IPS-NIHi7 (cell line): ENCODE results near the gene ADAMTSL3.

ENCODE experiments used
- DNase-seq: peaks from one replicate; pipeline ENCODE4 v3.0.0; 2012; ENCODE audit warnings: mixed read lengths; ENCODE audit errors: extremely low spot score

The ADAMTSL3 gene

DNA sequence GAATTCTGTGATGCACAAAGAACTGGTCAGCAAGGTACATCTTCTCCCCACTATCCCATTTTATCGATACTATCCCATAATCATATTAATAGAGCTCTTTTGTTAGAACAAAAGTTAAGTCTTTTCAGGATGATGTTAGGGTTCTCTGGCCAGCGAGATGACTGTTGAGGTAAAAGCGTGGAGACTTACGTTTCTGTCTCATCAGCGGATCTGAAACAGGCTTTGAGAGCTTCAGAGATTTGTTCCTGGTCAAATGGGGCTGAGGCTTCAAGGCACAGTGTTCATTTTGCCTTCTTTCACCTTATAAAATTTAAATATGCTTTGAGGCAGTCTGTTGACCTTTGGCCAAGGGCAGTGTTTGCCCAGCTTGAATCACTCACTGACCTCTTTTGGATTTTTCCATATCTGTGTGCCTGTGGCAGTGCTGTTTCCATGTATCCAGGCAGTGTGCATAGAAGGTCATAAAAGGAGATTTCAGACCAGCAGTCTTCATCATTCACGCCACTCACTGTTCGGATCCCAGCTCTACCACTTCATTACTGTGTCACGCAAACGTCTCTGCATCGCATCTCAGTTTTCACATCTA, 3.1 kb downstream of the ADAMTSL3 start:
- no peak for DNase-seq

DNA sequence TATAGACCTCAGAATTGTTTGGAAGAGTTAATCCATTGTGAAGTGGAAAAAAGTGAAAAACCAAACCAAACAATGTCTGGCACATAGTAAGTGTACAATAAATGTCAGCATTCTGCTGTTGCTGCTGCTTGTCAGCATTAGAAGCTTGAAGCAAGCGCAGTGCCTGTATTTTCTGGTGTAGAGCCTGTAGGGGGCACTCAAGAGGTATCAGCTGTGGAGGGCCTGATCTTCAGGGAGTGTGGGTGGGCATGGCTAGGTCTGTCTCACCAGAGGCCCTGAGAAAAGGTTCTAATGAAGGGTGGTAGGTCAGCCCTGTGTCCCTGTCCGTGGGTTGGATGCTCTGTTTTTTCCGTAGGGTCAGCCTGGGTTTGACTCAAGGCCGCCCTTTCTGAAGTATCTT, 3.6 kb downstream of the ADAMTSL3 start:
- DNase-seq = peak; percentile 77

DNA sequence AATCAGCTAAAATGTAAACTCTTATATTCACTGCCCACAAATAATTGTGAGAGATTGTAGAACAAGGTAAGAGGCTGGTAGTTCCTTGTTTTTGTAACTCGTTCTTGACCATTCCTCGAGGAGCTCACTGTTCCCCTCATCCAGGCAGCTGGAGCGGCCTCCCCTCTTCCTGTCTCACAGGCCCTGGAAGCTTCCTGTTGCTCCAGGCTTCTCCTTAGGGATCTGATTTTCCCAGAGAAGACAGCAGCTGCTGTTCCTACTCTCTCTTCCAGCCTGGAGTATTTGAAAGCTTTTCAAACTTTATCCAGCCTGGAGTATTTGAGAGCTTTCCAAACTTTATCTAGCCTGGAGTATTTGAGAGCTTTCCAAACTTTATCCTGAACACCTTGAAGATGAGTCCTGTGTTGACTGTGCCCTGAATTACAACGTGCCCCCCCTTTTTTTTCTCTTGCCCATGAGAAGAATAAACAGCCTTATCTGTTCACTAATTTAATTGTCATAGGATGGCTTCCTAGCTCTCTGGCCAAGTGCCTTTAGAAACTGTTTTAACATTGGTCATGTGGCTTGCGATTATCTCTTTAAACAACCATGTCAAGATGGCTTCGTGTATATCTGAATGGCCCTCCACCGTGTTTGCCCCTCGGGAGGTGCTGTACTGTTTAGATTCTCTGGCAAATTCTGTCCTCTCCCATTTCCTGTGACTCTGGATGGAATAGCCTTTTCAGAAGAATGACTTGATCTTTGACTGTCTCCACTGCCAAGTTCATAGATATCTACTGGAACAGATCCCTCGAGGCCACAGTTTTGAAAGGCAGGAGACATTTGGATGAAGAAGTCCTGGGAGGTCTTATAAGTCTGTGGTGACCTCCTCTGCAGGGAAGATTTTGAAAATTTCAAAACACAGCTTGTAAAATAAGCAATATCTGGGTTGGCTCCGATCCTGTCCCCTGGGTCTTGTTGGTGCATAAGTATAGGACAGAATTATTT, 4.8 kb downstream of the ADAMTSL3 start:
- DNase-seq = no peak

DNA sequence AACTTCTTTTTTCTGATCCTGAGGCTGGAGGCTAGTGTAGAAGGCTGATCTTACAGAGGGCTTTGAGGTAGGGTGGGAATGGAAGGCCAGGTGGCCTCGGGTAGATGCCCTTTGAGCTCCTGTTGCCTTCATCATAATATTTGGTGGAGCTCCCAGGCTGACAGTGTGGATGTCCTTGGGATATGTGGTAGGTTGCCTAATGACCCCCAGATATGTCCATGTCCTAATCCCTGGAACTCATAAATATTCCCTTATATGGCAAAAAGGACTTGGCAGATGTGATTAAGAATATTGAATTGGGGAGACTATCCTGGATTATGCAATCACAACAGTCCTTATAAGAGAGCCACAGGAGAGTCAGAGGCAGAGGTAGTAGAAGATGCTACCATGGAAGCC, 5.5 kb downstream of the ADAMTSL3 start:
- no peak for DNase-seq

DNA sequence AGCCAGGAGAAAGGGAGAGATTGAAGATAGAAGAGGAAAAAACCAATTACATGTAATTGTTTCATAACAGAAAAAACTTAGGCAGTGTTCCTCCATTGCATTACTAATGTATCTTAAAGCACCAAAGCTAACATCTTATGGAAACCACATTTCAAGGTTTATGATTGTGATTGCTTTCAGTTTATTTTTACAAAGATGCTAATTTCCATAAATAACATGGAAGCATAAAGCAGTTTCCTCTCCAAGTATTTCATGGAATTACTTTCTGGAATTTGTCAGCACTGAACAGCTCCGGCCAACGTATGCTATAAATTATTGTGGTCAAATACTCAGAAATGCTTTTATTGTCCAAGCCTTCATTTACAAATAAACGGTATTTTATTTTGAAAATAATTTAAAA, 11.6 kb downstream of the ADAMTSL3 start:
- DNase-seq = no peak

DNA sequence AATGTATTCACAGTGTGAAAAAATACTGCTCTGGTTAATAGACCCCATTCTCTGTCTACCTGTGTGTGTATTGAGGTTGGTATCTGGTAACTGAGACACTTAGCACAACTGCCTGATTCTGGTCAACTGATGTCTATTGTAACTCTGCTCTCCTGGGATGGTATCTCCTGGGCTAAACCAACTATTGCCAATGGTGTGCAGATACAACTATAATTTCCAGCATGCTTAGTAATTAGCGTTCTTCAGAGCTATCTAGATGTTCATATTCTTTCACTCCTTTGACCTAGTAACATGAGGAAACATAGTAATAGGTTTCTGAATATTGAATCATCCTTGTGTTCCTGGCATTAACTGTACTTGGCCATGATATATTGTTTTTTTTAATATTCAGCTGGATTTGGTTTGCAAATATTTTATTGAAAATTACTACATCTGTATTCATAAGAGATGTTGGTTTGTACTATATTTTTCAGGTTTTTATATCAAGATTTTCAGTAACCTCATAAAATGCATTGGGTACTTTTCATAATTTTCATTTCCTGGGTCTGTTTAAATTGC, 16.8 kb downstream of the ADAMTSL3 start:
- DNase-seq = no peak

DNA sequence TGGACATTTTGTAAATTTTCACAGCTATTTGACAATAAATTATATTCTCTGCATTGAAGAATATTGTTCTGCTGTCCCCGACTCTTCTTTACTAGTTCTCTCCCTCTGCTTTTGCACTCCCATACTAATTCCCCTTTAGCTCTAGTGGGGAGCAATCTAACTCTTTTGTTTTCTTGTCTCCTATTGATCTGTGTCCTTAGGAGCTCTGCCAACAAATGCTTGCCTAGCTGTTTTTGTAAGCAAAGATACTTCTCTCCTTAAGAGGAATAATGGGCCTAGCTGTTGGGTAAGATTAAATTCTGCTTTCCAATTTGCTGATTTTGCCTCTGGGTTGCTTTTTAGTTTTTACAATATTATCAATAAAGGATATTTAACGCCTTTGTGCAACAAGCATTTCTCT, 17.7 kb downstream of the ADAMTSL3 start:
- DNase-seq = no peak

DNA sequence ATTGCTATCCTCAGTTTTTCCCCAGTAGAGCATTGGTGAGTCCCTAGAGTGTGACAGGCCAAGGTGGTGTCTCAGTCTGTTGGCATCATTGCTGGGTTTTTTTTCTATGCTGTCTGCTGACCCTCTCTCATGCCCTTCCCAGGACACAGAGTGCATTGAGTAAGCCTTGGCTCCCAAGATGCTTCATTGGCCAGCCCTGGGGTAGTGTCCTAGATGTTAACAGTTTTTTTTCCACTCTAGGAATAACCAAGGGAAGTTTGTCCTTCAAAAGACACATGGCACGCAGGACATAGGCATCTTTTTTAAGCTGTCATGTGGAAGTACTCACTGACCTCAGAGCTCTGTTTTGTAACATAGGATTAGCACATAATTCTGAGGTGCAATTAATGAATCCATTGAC, 19.5 kb downstream of the ADAMTSL3 start:
- DNase-seq = no peak

DNA sequence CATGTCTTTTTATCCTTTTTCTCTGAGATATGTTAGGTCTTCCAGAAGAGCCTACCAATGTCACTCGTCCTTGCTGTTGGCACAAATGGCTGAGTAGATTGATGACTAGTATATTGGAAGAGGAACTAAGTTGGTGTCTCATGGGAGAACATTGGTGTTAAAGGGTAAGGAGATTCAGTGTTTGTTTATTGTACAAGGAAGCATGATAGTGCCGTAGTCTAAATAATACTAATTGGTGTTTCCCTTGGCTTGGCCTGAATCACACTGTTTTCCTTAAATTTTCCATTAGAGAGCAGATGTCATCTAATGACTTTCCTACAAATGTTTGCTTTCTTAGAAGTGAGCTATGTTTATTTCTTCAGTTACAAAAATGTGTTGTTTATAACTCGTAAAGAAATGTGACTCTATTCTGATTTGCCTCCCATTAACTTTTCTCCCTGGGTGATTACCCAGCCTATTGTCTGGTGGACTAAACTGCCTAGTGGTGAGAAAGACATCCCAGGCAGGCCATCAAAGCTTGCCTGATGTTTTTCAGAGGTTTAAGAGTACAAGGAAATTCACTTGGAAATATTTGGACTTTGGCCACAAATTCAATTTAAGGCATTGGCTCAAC, 28.7 kb downstream of the ADAMTSL3 start:
- no peak for DNase-seq

DNA sequence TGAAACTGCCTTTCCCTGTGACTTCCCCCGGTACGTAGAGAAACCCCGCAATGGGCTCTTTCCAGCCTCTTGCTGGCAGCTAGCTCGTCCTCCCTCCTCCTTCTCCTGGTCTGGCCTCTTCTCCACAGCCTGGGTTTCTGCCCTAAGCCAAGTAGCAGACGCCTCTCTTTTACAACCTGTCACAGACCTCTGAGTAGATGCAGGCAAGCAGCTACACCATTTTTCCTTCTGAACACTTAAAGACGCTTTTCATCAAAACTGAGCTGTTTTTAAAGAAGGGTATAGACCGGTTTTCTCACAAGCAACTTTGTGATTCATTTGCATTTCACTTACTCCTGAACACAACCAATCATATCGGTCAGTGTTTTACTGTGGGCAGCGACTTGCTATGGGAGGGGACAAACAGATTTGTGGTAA, 32.0 kb downstream of the ADAMTSL3 start:
- DNase-seq = no peak

DNA sequence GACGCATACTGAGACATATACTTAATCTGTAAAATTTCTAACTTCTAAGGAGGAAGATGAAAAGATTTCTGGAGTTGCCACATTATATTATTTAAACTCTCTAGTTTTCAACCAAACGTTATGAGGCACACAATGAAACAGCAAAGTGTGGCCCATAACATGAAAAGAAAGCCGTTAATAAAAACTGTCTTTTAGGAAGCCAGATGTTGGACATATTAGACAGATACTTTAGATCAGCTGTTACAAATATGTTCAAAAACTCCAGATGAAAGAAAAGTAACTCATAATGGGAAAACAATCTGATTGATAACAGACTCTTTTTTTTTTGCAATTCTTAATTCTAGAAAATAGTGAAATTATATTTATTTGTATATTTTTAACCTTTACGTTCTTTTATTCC, 34.3 kb downstream of the ADAMTSL3 start:
- no peak for DNase-seq

DNA sequence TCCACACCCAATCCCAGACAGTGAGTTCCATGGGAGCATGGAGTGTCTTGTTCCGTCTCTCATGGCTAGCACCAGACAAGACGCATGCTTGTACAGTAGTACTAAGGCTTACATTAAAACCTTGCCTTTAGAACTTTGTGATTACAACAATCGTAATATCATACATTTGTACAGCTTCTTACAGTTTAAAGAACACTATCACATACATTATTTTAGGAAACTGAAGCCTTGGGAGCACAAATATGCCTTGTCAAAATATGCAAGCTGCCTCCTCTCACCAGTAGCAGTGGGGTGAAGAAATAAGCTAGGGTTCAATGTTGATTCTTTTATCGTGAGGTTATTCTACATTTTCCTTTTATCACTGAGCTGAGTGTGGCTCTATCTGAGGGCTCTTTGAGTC, 36.8 kb downstream of the ADAMTSL3 start:
- DNase-seq = no peak

DNA sequence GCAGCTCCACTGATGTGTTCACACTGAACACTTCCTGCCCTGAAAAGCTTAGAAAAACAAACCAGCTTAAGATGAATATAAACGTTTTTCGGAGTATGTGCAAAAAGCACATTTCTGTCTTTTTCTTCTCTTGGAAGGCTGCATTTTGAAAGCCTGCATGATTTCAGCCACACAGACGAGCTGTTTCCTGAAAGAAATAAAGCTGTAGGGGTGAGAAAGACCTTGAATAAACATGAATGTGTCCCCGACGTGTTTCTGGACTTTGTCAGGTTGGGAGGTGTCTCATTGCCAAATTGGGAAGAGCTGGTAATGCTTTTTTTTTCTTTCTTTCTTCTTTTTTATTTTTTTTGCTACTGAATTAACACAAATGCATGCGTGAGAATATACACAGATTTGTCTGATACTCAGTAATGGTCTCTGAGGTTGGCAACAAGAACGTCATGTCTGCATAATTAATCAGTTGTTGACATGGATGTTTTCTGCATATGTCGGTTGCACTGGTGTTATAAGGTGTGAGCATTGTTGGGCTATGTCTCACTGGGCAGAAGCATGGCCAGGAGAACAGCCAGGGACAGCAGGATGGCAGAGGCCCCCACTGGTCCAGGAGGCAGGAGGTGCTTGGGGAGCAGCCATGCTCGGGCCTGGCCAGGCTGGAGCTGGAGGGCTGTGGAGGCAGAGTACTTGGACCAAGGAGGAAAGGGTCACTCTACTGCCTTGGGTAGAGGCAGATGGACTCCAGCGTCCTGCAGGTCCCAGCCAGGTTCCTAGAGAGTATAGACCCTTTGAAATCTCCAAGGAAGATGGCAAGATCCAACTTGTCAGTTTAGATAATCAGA, 39.0 kb downstream of the ADAMTSL3 start:
- DNase-seq = no peak

DNA sequence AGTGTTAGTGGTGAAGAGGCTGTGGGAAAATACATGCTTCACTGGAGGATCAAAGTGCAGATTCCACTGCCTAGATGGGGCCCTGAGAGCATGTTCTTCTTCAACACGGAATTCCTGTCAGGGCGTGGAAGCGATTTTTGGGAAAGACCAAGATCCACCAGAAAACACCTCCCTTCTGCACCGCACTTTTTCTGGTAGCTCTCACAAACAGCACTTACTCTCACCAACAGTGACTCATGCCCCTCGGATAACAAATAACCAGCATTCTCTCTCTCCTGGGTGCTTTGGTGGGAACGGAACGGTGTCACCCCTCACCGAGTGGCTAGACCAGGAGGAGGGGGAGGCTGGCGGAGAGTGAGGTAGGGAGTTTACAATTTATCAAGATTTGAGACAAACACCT, 40.1 kb downstream of the ADAMTSL3 start:
- DNase-seq = peak; percentile 50

DNA sequence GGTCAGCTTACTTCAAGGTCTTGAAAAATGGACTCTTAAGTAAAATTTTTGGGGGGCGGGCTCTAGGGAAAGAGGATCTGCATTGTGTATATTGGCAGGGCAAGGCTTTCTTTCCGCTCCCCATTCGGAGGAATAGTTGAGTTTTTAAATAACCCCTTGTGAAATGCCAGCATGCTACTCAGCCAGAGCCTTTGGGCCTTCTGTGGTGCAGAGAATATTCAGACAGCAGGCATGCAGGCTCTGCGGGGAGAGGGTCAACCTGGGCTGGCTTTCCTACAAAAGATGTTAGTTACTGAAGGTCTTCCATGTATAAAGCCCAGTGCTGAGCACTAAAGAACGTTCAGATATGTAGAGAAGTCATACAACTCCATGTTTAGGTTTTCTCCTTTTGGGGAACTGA, 40.6 kb downstream of the ADAMTSL3 start:
- peak; percentile 28 for DNase-seq

DNA sequence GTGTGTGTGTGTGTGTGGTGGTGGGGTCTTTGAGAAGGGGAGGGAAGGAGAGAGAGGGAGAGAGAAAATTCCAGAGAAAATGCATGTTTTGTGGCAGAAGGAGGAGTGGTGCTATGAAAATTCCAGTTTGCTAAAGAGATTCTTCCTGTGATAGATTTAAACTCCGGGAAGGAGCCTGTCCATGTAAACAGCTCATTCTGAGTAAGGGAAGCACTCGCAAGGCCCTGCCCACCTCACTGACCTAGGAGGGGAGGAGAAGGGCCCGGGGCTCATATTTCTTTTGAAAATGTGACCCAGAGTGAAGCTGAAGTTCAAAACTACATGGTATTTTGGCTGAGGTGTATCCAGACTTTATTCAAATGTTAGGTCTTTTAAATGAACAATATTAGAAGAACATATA, 41.3 kb downstream of the ADAMTSL3 start:
- DNase-seq = peak; percentile 46

DNA sequence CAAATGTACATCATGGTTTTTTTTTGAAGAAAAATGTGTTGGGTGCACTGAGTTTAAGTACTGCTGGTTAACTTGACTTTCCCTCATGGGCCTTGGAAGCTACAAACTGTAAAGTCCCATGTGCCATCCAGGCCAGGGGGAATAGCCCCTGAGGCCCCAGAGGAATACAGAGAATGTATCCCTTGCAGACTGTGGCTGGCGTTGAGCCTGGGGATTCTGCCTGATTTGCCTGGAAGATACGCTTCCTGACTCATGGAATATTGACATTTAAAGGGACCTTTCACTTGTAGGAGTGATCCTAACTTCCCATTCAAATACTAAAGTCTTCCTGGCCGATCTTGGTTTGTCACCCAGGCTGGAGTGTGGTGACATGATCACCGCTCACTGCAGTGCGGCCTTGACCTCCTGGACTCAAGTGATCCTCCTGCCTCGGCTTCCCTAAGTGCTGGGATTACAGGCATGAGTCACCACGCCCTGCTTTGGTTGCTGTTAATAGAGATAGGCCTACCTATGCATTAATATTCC, 42.0 kb downstream of the ADAMTSL3 start:
- no peak for DNase-seq

DNA sequence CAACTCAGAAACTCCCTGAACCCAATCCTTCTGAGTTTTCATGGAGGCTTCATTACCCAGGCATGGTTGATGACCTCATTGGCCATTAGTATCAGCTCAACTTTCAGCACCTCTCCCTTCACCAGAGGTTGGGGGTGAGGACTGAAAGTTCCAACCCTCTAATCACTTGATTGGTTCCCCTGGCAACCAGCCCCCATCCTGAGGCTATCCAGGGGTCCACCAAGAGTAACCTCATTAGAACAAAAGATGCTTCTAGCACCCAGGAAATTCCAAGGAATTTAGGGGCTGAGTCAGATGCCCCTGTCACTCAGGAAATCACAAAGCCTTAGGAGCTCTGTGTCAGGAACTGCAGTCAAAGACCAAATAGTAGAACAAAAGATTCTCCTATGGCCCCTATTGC, 43.8 kb downstream of the ADAMTSL3 start:
- no peak for DNase-seq

DNA sequence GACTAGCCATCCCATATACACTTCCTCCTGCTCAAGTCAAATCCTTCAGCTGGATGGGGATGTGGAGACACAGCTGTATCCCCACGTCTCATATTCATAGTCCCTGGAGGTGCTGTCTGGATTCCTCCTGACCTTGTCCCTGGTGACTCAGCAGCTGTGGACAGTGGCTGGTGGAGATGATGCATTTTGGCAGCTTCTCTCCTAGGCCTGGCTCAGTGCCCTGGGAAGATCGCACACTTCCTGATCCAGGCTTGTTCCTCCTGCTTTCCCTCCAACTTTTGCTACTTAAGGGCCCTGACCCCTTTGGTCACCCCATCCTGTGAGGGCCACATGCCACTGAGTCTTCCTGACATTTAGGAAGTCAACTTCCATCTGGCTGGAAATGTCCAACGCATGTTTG, 44.4 kb downstream of the ADAMTSL3 start:
- no peak for DNase-seq

DNA sequence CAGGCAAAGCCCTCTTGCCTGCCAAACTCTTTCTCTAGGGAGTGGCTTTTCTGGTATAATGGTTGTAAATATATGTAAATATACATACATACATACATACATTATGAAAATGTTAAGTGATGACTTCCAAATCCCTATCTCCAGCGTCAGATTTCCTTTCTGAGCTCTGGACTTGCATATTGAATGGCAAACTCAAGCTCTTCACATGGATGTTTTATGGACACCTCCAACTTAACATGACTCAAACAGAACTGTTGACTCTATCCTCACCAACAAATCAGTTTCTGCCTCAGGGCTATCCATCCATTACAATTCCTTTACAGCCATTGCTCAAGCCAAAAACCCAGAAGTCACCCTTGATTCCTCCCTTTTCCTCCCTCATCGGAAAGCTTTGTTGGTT, 45.1 kb downstream of the ADAMTSL3 start:
- no peak for DNase-seq

DNA sequence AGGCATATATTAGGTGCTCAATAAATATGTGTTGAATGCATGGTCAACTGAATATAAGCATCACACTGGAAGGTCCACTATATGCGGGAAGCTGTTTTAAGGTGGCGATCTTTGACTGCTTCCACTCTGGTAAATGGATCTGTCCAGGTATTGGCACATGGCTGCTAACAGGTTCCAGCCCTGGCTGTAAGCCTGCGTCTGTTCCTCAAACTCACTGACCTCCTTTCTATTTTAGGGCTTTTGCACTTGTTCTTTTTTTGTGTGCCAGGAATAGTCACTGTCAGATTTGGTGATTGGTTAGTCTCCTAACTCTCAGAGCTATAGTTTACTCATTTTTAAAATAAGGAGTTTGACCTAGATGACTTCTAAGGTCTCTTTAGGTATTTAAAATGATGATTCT, 46.2 kb downstream of the ADAMTSL3 start:
- DNase-seq = no peak
